HuH-7 (cell line): ENCODE measurements around the gene LGALS16.
"Not testable (repeated sequence)": the region's sequence is repeated elsewhere in the genome, so short reads cannot be mapped to it uniquely, and the experiment has no call there.

Experiments used
- DNase-seq: peaks from one replicate; pipeline ENCODE4 v3.0.0; 2011; ENCODE audit warnings: low spot score

The LGALS16 gene

GRCh38 chr19:39677961-39678889, 22.5 kb downstream of the LGALS16 start:
- DNase-seq, result peak; percentile 14

- no peak for DNase-seq
These were observed 23.5 kb downstream of the LGALS16 start for GRCh38 chr19:39679056-39679790.

- DNase-seq, result no peak
These were observed 24.1 kb downstream of the LGALS16 start for GRCh38 chr19:39679791-39680168.

GRCh38 chr19:39680593-39680992, 24.9 kb downstream of the LGALS16 start:
- no peak for DNase-seq

GRCh38 chr19:39681416-39681815, 25.7 kb downstream of the LGALS16 start:
- DNase-seq, result no peak

- no peak for DNase-seq
These were observed 28.6 kb downstream of the LGALS16 start for GRCh38 chr19:39684267-39684666.

- DNase-seq, result no peak
These were observed 31.0 kb downstream of the LGALS16 start for GRCh38 chr19:39686739-39687138.

- DNase-seq, result not testable (repeated sequence)
These were observed 32.9 kb downstream of the LGALS16 start for GRCh38 chr19:39688637-39689036.

- DNase-seq, result no peak
These were observed 36.5 kb downstream of the LGALS16 start for GRCh38 chr19:39692166-39692565.

GRCh38 chr19:39692822-39693221, 37.1 kb downstream of the LGALS16 start:
- DNase-seq, result no peak

GRCh38 chr19:39695759-39696158, 40.0 kb downstream of the LGALS16 start:
- DNase-seq, result no peak

- no peak for DNase-seq
These were observed 40.7 kb downstream of the LGALS16 start for GRCh38 chr19:39696387-39696786.

- DNase-seq, result no peak
These were observed 42.8 kb downstream of the LGALS16 start for GRCh38 chr19:39698535-39698934.

GRCh38 chr19:39701291-39701690, 45.6 kb downstream of the LGALS16 start:
- no peak for DNase-seq

- no peak for DNase-seq
These were observed 48.7 kb downstream of the LGALS16 start, which contains the start of gene LGALS14 for GRCh38 chr19:39704181-39705044. Gene LGALS14, plus strand, starts transcription at chr19:39704481. Its CDS starts 48 bp downstream, at chr19:39704529.

GRCh38 chr19:39705578-39706188, 50.0 kb downstream of the LGALS16 start:
- no peak for DNase-seq

- DNase-seq, result no peak
These were observed 52.9 kb downstream of the LGALS16 start for GRCh38 chr19:39708594-39708993.

- DNase-seq, result no peak
These were observed 53.5 kb downstream of the LGALS16 start for GRCh38 chr19:39709026-39709872.
